HG03097 (cell line): Measurements from ENCODE around the gene LHX4.

Experiments used
- ATAC-seq: cut with Tn5 transposase; IDR thresholded peaks from one replicate; pipeline ENCODE4 v1.9.1; 2021; ENCODE audit not compliant: unreplicated experiment, low FRiP score

LHX4 gene

GRCh38 chr1:180268556-180269075, 38.6 kb downstream of the LHX4 start:
- no peak for ATAC-seq

- ATAC-seq, result no peak
These were observed 39.8 kb downstream of the LHX4 start for GRCh38 chr1:180269645-180270529.

- no peak for ATAC-seq
These were observed 40.6 kb downstream of the LHX4 start for GRCh38 chr1:180270530-180271271.

- no peak for ATAC-seq
These were observed 41.5 kb downstream of the LHX4 start for GRCh38 chr1:180271272-180272255.

GRCh38 chr1:180272395-180272794, 42.3 kb downstream of the LHX4 start:
- ATAC-seq, result no peak

- ATAC-seq, result no peak
These were observed 43.0 kb downstream of the LHX4 start for GRCh38 chr1:180273066-180273465.

GRCh38 chr1:180274221-180274620, 44.2 kb downstream of the LHX4 start:
- ATAC-seq, result no peak

GRCh38 chr1:180275726-180276125, 45.7 kb downstream of the LHX4 start:
- ATAC-seq, result no peak

- no peak for ATAC-seq
These were observed 47.6 kb downstream of the LHX4 start for GRCh38 chr1:180277476-180278193.

GRCh38 chr1:180278194-180278515, 48.1 kb downstream of the LHX4 start:
- no peak for ATAC-seq

- no peak for ATAC-seq
These were observed 48.7 kb downstream of the LHX4 start for GRCh38 chr1:180278596-180279395.

- ATAC-seq, result no peak
These were observed 49.6 kb downstream of the LHX4 start for GRCh38 chr1:180279651-180280050.

- no peak for ATAC-seq
These were observed 50.6 kb downstream of the LHX4 start for GRCh38 chr1:180280617-180281016.

- no peak for ATAC-seq
These were observed 51.4 kb downstream of the LHX4 start for GRCh38 chr1:180281490-180281889.

- no peak for ATAC-seq
These were observed 52.5 kb downstream of the LHX4 start for GRCh38 chr1:180282401-180283044.

GRCh38 chr1:180283098-180283497, 53.0 kb downstream of the LHX4 start:
- ATAC-seq, result no peak

GRCh38 chr1:180286417-180286816, 56.4 kb downstream of the LHX4 start:
- no peak for ATAC-seq

GRCh38 chr1:180287988-180288705, 58.1 kb downstream of the LHX4 start:
- ATAC-seq, result no peak
